ENCODE data around the gene CCHCR1.

Gene CCHCR1

DNA sequence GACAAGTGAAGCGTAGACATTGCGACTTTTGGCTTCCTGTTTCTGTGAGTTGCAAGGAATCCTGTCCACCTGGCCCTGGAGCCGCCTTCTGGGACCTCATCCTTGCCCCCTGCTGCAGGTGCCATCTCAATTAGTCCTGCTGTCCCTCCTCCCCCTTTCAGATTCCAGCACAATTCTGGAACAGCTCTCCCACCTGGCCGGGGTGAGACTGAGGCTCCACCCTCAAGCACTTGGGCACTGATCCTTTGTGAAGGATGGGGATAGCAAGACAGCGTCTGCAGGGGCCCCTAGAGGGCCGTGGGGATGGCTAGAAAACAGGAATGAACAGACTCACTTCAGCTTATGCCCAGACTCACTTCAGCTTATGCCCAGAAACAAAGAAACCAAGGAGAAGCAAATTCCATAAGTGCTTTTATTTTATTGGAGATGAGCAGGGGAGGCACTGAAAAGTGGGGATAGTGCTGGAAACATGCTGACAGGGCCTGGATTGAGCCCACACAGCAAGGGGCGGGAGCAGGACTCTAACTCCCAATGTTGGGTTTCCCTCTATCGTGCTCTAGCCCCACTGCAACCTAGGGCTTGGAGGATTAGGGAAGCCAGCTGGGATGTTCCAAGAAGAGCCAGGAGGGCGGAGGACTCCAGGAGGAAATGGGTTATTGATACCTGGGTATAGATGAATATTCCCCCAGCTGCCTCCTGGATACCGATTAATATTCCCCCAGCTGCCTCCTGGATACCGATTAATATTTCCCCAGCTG lies 46.6 kb downstream of the CCHCR1 start:
- DNase-seq (ENCODE audit: low read depth, low spot score): no peak

DNA sequence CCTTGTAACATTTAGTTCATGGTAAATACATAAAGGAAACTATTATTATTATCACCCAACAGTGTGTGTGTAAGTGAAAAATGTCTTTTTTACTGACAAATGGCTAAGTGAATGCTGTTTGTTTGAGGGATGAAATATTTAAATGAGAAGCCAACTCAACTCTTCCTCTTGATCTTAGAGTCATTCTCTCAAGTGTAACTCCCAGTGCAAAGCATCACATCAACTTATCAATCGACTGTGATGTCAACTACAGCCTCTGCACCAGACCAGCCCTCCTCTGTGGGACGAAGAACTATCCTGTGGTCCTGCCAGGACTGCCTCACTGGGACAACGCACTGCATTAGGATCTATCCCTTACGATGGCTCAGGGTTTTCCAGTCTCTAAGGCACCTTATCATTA lies 50.5 kb downstream of the CCHCR1 start:
- no peak for DNase-seq (ENCODE audit: low read depth, low spot score)

DNA sequence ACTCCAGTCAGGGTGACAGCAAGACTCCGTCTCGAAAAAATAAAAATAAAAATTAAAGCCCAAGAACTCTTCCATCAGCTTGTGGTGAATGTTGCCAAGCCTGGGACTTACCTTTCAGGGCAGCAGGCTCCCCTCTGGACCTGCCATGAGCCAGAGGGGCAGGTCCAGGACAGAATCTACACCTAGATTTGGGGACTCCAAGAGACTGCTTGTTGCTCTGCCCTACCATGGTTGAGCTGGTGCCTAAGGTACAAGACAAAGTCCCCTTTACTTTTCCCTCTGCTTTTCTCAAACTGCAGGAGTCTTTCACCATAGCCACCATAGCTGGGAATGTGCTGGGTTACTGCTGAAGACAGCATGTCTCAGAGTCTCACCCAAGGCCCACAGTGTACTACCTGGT lies 54.5 kb downstream of the CCHCR1 start:
- DNase-seq (ENCODE audit: low read depth, low spot score): no peak

DNA sequence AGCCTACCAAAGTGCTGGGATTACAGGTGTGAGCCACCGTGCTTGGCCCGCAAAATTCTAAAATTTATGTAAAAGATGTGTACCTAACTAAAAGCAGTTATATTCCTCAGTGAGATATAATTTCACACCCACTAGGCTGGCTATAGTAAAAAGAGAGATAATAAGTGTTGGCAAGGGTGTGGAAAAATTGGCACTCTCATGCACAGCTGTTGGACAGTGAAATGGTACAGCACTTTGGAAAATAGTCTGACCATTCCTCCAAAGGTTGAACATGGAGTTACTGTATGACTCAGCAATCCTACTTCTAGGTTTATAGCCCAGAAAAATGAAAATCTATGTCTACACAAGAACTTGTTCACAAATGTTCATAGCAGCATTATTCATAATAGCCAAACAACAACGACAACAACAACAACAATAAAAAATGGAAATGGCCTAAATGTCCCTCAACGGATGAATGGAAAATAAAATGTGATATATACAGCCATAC lies 59.1 kb downstream of the CCHCR1 start:
- no peak for DNase-seq (ENCODE audit: low read depth, low spot score)

DNA sequence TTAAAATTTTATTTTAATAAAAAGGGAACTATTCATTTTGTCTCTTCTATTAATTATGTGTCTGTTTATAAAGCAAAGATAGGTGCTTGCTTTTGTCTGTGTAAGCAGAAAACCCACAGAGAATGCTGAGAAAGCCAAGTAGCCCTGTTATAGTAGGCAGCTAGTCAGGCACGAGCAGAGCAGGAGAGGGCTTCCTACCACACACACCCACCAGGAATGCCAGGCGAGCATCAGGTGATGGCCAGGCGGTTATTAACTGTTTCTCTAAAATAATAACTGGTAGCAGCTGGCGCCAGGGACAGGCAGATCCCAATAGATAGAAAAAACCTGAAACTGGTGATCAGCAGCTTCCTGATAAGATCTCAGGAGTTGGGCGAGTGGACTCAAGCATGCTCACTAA lies 60.9 kb downstream of the CCHCR1 start:
- DNase-seq (ENCODE audit: low read depth, low spot score): no peak

DNA sequence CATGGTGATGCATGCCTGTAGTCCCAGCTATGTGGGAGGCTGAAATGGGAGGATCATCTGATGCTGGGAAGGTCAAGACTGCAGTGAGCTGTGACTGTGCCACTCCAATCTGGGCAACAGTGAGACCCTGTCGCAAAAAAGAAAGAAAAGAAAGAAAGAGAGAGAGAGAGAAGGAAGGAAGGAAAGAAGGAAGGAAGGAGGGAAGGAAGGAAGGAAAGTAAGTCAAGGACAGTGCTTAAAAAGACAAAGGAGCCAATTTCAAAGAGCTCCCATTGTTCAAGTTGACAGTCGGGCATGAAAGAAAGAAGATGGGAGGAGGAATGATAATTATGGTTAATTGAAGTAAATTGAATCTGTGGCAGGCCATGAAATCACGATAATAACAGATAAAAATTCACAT lies 61.4 kb downstream of the CCHCR1 start:
- DNase-seq (ENCODE audit: low read depth, low spot score): no peak

DNA sequence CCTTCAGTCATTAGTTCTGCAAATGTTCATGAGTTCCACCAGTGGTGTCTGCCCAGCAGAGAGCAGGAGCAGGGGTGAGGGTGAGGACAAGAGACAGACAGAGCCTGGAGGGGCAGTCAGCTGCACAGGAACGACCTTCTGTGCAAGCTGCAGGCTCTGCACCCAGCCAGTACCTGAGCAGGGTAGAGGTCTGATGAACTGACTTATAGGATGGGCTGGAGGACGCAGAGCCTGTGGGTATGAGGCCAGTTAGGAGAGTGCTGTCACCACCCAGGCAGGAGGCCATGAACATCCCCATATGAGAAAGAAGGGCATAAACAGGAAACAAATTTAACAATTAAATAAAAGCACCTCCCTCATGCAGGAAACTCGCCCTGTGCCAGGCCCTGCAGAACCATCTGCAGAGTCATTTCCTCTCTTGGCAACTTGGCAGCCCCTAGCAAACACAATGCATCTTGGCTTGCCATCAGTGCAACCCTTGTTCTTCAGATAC lies 63.2 kb downstream of the CCHCR1 start:
- DNase-seq (ENCODE audit: low read depth, low spot score): no peak

DNA sequence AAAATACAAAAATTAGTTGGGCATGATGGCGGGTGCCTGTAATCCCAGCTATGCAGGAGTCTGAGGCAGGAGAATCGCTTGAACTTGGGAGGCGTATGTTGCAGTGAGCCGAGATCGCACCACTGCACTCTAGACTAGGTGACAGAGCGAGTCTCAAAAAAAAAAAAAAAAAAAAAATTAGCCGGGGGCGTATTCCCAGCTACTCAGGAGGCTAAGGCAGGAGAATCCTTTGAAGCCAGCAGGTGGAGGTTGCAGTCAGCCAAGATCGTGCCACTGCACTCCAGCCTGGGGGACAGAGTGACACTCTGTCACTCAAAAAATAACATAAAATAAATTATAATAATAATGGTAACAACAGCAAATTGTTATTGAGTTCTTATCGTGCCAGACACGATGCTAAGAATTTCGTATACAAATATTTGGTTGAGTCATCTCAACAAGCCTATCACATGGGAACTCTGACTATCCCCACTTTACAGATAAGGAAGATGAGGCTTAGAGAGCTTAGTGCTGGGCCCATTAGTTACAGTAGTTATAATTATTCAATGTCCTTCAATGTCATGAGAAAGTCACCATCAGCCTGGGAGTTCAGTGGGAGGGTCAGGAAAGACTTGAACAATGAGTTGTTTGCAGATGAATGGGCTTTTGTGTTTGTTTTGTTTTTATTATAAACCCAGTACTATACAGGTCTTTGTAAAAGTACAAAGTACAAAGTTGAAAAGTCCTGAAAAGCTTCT lies 64.7 kb downstream of the CCHCR1 start:
- DNase-seq (ENCODE audit: low read depth, low spot score): peak; percentile 47

Measured in ELF-1 (cell line).